ENCODE data around the gene DTNBP1. TPM values are rescaled to one million over a fixed set of nuclear protein-coding genes. Genes with fewer than 3 reads are reported as not detected.

Gene DTNBP1
- total RNA-seq, 1 donor from 2014 or later = 11.0 TPM

- TF ChIP-seq, protein P1, sequence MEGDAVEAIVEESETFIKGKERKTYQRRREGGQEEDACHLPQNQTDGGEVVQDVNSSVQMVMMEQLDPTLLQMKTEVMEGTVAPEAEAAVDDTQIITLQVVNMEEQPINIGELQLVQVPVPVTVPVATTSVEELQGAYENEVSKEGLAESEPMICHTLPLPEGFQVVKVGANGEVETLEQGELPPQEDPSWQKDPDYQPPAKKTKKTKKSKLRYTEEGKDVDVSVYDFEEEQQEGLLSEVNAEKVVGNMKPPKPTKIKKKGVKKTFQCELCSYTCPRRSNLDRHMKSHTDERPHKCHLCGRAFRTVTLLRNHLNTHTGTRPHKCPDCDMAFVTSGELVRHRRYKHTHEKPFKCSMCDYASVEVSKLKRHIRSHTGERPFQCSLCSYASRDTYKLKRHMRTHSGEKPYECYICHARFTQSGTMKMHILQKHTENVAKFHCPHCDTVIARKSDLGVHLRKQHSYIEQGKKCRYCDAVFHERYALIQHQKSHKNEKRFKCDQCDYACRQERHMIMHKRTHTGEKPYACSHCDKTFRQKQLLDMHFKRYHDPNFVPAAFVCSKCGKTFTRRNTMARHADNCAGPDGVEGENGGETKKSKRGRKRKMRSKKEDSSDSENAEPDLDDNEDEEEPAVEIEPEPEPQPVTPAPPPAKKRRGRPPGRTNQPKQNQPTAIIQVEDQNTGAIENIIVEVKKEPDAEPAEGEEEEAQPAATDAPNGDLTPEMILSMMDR (IDR thresholded peaks at IDR 0.05; ENCODE audit: insufficient read depth, low read length, poor library complexity, severe bottlenecking) = no peak
- no peaks in the 10 kb centered on the region for H3K36me3 ChIP-seq (ENCODE audit: control insufficient read depth, insufficient read depth, low read length)
- no peak for DNase-seq (ENCODE audit: low read depth)
- no peak overlapping the region for H3K4me3 ChIP-seq (ENCODE audit: low read depth, low read length)
- no peaks in the 10 kb centered on the region for H3K27me3 ChIP-seq (ENCODE audit: control insufficient read depth, insufficient read depth, low read length)
Observed at GRCh38 chr6:15682965-15683822, 20.4 kb upstream of the DTNBP1 start.

- H3K4me3 ChIP-seq (ENCODE audit: low read depth, low read length) = no peak overlapping the region
- TF ChIP-seq, protein P1 (IDR thresholded peaks at IDR 0.05; ENCODE audit: insufficient read depth, low read length, poor library complexity, severe bottlenecking) = no peak
- no peaks in the 10 kb centered on the region for H3K36me3 ChIP-seq (ENCODE audit: control insufficient read depth, insufficient read depth, low read length)
- no peaks in the 10 kb centered on the region for H3K27me3 ChIP-seq (ENCODE audit: control insufficient read depth, insufficient read depth, low read length)
- no peak for DNase-seq (ENCODE audit: low read depth)
Observed at GRCh38 chr6:15681946-15682345, 19.1 kb upstream of the DTNBP1 start.

GRCh38 chr6:15678514-15678913 lies 15.7 kb upstream of the DTNBP1 start:
- H3K4me3 ChIP-seq (ENCODE audit: low read depth, low read length) = no peak overlapping the region
- no peaks in the 10 kb centered on the region for H3K27me3 ChIP-seq (ENCODE audit: control insufficient read depth, insufficient read depth, low read length)
- DNase-seq (ENCODE audit: low read depth) = no peak
- H3K36me3 ChIP-seq (ENCODE audit: control insufficient read depth, insufficient read depth, low read length) = no peaks in the 10 kb centered on the region
- TF ChIP-seq, protein P1 (IDR thresholded peaks at IDR 0.05; ENCODE audit: insufficient read depth, low read length, poor library complexity, severe bottlenecking) = no peak

- TF ChIP-seq, protein P1 (IDR thresholded peaks at IDR 0.05; ENCODE audit: insufficient read depth, low read length, poor library complexity, severe bottlenecking) = no peak
- Histone ChIP-seq H3K4me3 (ENCODE audit: low read depth, low read length) (no peak overlapping the region), H3K36me3 (ENCODE audit: control insufficient read depth, insufficient read depth, low read length) (no peaks in the 10 kb centered on the region), H3K27me3 (ENCODE audit: control insufficient read depth, insufficient read depth, low read length) (no peaks in the 10 kb centered on the region)
- no peak for DNase-seq (ENCODE audit: low read depth)
Observed at GRCh38 chr6:15677822-15678221, 15.0 kb upstream of the DTNBP1 start.

DNA sequence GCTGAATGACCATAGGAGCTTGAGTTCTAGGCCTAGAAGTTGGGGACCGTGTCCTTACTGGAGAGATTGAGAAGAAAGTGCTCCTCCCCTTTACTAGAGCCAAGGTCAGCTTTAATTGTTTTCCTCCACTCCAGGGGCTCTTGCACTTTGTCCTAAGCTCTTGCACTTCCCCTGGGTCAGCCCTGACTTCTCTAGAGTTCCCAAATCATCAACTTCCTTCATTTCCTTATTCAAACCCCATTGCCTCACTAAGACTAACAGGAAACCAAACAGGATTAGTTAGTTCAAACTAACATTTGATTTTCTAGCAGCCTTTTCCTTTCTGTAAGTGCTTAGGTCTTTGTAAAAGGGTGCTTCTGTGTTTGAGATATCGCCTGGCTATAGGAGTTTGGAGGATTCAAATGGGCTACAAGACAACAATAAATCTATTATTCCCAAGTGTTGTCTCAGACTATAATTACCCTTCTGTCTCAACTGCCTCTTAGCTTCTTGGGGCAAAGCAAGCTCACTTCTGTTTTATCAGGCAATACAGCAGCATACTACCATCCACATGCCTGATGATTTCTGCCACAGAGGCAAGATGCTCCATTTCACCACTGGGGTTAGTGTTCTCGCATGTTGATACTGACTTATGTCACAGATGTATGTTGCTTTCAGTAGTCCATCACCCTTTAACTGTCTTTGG lies 12.8 kb upstream of the DTNBP1 start:
- TF ChIP-seq, protein P1 (IDR thresholded peaks at IDR 0.05; ENCODE audit: insufficient read depth, low read length, poor library complexity, severe bottlenecking) = no peak

More for the DNA sequence above, 12.8 kb upstream of the DTNBP1 start:
- H3K4me3 ChIP-seq (ENCODE audit: low read depth, low read length) = no peak overlapping the region
- H3K36me3 ChIP-seq (ENCODE audit: control insufficient read depth, insufficient read depth, low read length) = no peaks in the 10 kb centered on the region
- DNase-seq (ENCODE audit: low read depth) = no peak
- H3K27me3 ChIP-seq (ENCODE audit: control insufficient read depth, insufficient read depth, low read length) = peaks cover 3% of the 10 kb centered on the region

Measured in kidney epithelial cell (primary cell).